GM18505 (cell line): ENCODE results near the gene ZFPM1.

Experiments used
- ATAC-seq: cut with Tn5 transposase; IDR thresholded peaks from one replicate; pipeline ENCODE4 v1.9.1; 2021; ENCODE audit not compliant: unreplicated experiment
- POLR2A ChIP-seq: IDR thresholded peaks from 4 replicates; pipeline ENCODE4 v1.6.1; 2011; ENCODE audit warnings: borderline replicate concordance; ENCODE audit not compliant: insufficient read depth, insufficient read length; ENCODE audit errors: extremely low read depth

The ZFPM1 gene

DNA sequence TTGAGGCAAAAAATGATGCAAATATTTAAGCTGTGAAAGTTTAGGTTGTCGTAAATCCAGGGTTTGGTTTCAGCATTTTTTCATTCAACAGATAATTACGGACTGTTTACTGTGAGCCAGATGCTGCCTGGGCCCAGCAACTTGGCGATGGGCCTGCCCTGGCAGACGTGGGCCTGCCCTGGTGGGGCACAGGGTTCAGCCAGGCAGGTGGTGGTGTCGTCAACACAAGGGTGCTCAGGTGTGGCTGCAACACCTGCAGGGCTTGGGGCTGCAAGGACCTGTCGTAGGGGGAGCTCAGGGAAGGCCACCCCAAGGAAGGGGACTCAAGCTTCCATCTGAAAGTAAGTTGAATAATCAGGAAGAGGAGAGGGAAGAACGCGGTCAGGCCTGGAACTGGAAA is 132.2 kb downstream of the ZFPM1 start:
- no peak for TF ChIP-seq POLR2A
- ATAC-seq = no peak

DNA sequence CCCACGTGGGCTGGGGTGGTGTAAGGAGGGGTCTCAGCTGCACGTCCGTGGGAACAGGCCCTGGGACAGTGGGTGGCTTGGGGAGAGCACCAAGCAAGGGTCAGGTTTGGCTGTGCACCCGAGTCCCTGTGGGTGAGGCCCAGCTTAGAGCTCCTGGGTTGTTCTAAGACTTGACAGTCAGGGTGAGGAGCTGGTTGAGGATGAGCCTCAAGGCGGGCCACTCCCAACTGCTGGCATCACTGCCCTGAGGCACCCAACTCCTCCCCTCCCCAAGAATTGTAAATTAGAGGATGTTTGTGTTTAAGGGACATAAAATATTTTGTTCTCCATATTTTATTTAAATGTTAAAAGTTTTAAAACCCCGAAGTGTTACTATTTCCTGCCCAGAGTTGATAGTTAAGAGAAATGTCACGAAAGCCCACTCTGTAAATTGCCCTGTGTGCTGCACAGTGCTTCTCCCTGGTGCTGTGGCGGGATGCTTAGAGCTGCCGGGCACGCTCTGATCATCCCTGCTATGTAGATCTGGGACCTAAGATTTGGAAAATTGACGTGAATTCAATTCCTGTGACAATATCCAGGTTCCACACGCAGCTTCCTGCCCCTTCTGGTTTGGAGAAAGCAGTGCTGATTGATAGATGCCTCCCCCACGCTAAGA is 133.0 kb downstream of the ZFPM1 start:
- no peak for ATAC-seq
- TF ChIP-seq POLR2A = no peak
